PC-9 (cell line): Measurements from ENCODE around the gene HTRA3.

Experiments
- CTCF ChIP-seq: fragments of 200-600 bp; sonication (generic); conservative IDR thresholded peaks from 2 replicates; pipeline ENCODE4 v1.6.1; 2017; ENCODE audit warnings: mixed run types, antibody characterized with exemption, mild to moderate bottlenecking, moderate library complexity
- EZH2 ChIP-seq: fragments of 200-600 bp; sonication (generic); IDR thresholded peaks from 2 replicates; pipeline ENCODE4 v1.8.0; 2017; ENCODE audit warnings: antibody characterized with exemption, low read depth

- TF ChIP-seq CTCF = no peak
- TF ChIP-seq EZH2 = no peak
Measured at GRCh38 chr4:8247047-8247930, 22.3 kb upstream of the HTRA3 start.
